IMR-90 (cell line): Measurements from ENCODE around the gene MMP25. TPM values are rescaled to one million over a fixed set of nuclear protein-coding genes. Genes with fewer than 3 reads are reported as not detected.

Source experiments
- ATAC-seq: fragments of 200-7000 bp; cut with Tn5 transposase; 2 replicates; pipeline ENCODE4 v1.9.1; 2020; ENCODE audit warnings: low read depth, mild to moderate bottlenecking, moderate library complexity
- BruUV-seq: library from RNA; stranded (reverse); fragments of 400-500 nt; replicated peaks from 2 replicates; lab custom pipeline; 2021; lab: Mats Ljungman, UMichigan
- CTCF ChIA-PET: fragments of 300-600 bp; formaldehyde crosslinking; extraction: SDS; loops from one replicate; lab custom pipeline; 2021; ENCODE audit warnings: antibody characterized with exemption; lab: Yijun Ruan, JAX
- POLR2A ChIA-PET: fragments of 300-600 bp; sonication (Branson Sonifier 250); formaldehyde crosslinking; loops from one replicate; lab custom pipeline; 2022; ENCODE audit warnings: antibody characterized with exemption; ENCODE audit not compliant: unreplicated experiment; lab: Charles Lee
- DNase-seq: peaks from one replicate; pipeline ENCODE4 v3.0.0; 2013
- H2AFZ ChIP-seq: replicated peaks from 2 replicates; pipeline ENCODE3; 2013; ENCODE audit warnings: low read length, mild to moderate bottlenecking; ENCODE audit not compliant: poor library complexity
- H2AK5ac ChIP-seq: 2 replicates; pipeline ENCODE4 v1.6.1; 2013; ENCODE audit warnings: low read depth, low read length, inconsistent platforms
- H2AK9ac ChIP-seq: replicated peaks from 2 replicates; pipeline ENCODE3; 2013; ENCODE audit warnings: mild to moderate bottlenecking, low read depth, low read length, moderate library complexity; ENCODE audit not compliant: poor library complexity
- H2BK120ac ChIP-seq: 2 replicates; pipeline ENCODE4 v1.6.1; 2013; ENCODE audit warnings: low read depth, low read length, inconsistent platforms
- H2BK15ac ChIP-seq: 3 replicates; pipeline ENCODE4 v1.6.1; 2013; ENCODE audit warnings: low read depth, low read length, inconsistent platforms
- H2BK20ac ChIP-seq: 2 replicates; pipeline ENCODE4 v1.6.1; 2013; ENCODE audit warnings: low read depth, mild to moderate bottlenecking, inconsistent platforms, low read length, moderate library complexity
- H2BK5ac ChIP-seq: 2 replicates; pipeline ENCODE4 v1.6.1; 2013; ENCODE audit warnings: mild to moderate bottlenecking, low read depth, low read length, inconsistent platforms; ENCODE audit not compliant: poor library complexity, severe bottlenecking
- H3K14ac ChIP-seq: replicated peaks from 2 replicates; pipeline ENCODE4 v1.6.1; 2013; ENCODE audit warnings: low read depth, low read length, inconsistent platforms
- H3K18ac ChIP-seq: 2 replicates; pipeline ENCODE4 v1.6.1; 2013; ENCODE audit warnings: low read depth, low read length, control low read depth
- H3K23ac ChIP-seq: 2 replicates; pipeline ENCODE4 v1.6.1; 2013; ENCODE audit warnings: low read depth, low read length, inconsistent platforms
- H3K27ac ChIP-seq: 2 replicates; pipeline ENCODE4 v1.5.1; 2013; ENCODE audit warnings: mild to moderate bottlenecking, control low read depth, low read length; ENCODE audit not compliant: insufficient read depth
- H3K27me3 ChIP-seq: 2 replicates; pipeline ENCODE4 v1.6.1; 2013; ENCODE audit warnings: low read length; ENCODE audit not compliant: control insufficient read depth, insufficient read depth
- H3K36me3 ChIP-seq: 2 replicates; pipeline ENCODE4 v1.6.1; 2013; ENCODE audit warnings: low read length, mixed read lengths; ENCODE audit not compliant: control insufficient read depth, insufficient read depth
- H3K4ac ChIP-seq: 2 replicates; pipeline ENCODE4 v1.6.1; 2013; ENCODE audit warnings: low read depth, low read length, inconsistent platforms
- H3K4me1 ChIP-seq: 2 replicates; pipeline ENCODE4 v1.6.1; 2013; ENCODE audit warnings: low read length, mixed read lengths; ENCODE audit not compliant: control insufficient read depth, insufficient read depth
- H3K4me2 ChIP-seq: 2 replicates; pipeline ENCODE4 v1.6.1; 2013; ENCODE audit warnings: low read depth, mild to moderate bottlenecking, control low read depth, low read length, moderate library complexity
- H3K4me3 ChIP-seq: 2 replicates; pipeline ENCODE4 v1.5.1; 2013; ENCODE audit warnings: low read depth, mild to moderate bottlenecking, control low read depth, low read length, moderate library complexity; ENCODE audit not compliant: insufficient read depth
- H3K56ac ChIP-seq: 2 replicates; pipeline ENCODE4 v1.6.1; 2013; ENCODE audit warnings: low read length, inconsistent platforms; ENCODE audit not compliant: insufficient read depth; ENCODE audit errors: extremely low read depth
- H3K79me1 ChIP-seq, 2 experiments: 2 replicates each; pipeline ENCODE4 v1.6.1; 2013; ENCODE audit warnings: low read length in 2 of 2, inconsistent platforms in 1 of 2, low read depth in 1 of 2
- H3K9ac ChIP-seq: 2 replicates; pipeline ENCODE4 v1.6.1; 2013; ENCODE audit warnings: low read depth, low read length, control low read depth
- H3K9me1 ChIP-seq: 2 replicates; pipeline ENCODE4 v1.6.1; 2013; ENCODE audit warnings: low read length, inconsistent platforms; ENCODE audit not compliant: insufficient read depth
- H3K9me3 ChIP-seq: 2 replicates; pipeline ENCODE4 v1.6.1; 2013; ENCODE audit warnings: low read length; ENCODE audit not compliant: control insufficient read depth, insufficient read depth
- H4K20me1 ChIP-seq: 2 replicates; pipeline ENCODE4 v1.6.1; 2013; ENCODE audit warnings: low read length, inconsistent platforms; ENCODE audit not compliant: insufficient read depth
- H4K5ac ChIP-seq: 2 replicates; pipeline ENCODE4 v1.6.1; 2013; ENCODE audit warnings: mild to moderate bottlenecking, low read depth, low read length, control low read depth
- H4K8ac ChIP-seq, 2 experiments: 2 replicates each; pipeline ENCODE4 v1.6.1; 2013; ENCODE audit warnings: low read depth in 2 of 2, low read length in 2 of 2, control low read depth in 1 of 2, inconsistent platforms in 1 of 2
- H4K91ac ChIP-seq: 2 replicates; pipeline ENCODE4 v1.6.1; 2013; ENCODE audit warnings: low read depth, low read length, inconsistent platforms; ENCODE audit not compliant: insufficient read depth
- WGBS, 2 experiments: methylation state at CpG; one replicate each; pipeline versions ENCODE4 v1.1.5 to v1.1.7; 2013; ENCODE audit warnings: missing lambda C conversion rate in 2 of 2; ENCODE audit not compliant: insufficient read length in 1 of 2; ENCODE audit errors: extremely low coverage in 2 of 2; 5-methylcytosine and 5-hydroxymethylcytosine counted together
- dilution Hi-C: fragments of 300-500 bp; cut with HindIII; formaldehyde crosslinking; loops from one replicate; pipeline ENCODE4 v1.14.3; 2018; ENCODE audit warnings: low sequenced_read_pairs; ENCODE audit not compliant: unreplicated experiment
- in situ Hi-C: fragments of 300-500 bp; cut with MboI; formaldehyde crosslinking; loops from 3 replicates; pipeline ENCODE4 v1.14.3; 2019; ENCODE audit warnings: low sequenced_read_pairs, inconsistent platforms, mixed read lengths
- intact Hi-C: fragments of 100-400 bp; cut with micrococcal nuclease; formaldehyde crosslinking; loops from 2 replicates; pipeline ENCODE4 v1.10.0; 2022
- polyA plus RNA-seq, 3 experiments: library from polyadenylated mRNA; depleted of rRNA; stranded (reverse); fragments of >200 nt; gene quantifications; 2 replicates each; pipeline ENCODE4 v1.2.3, GENCODE V29; 2012; ENCODE audit warnings: low replicate concordance in 1 of 3
- total RNA-seq: library from RNA; depleted of rRNA; stranded (reverse); fragments of >200 nt; gene quantifications from 2 replicates; pipeline ENCODE4 v1.2.3, GENCODE V29; 2012
- TF ChIP-seq, protein P1 (sequence below): fragments of 150-350 bp; IDR thresholded peaks from 2 replicates; pipeline ENCODE4 v1.6.1; 2016; ENCODE audit warnings: low read depth, mild to moderate bottlenecking, low read length, moderate library complexity, borderline replicate concordance

MMP25 gene
- total and polyA plus RNA-seq, 2 of the 4 experiments (the other 2 are of a cell fraction): 0.07 TPM; not detected in 1

DNA sequence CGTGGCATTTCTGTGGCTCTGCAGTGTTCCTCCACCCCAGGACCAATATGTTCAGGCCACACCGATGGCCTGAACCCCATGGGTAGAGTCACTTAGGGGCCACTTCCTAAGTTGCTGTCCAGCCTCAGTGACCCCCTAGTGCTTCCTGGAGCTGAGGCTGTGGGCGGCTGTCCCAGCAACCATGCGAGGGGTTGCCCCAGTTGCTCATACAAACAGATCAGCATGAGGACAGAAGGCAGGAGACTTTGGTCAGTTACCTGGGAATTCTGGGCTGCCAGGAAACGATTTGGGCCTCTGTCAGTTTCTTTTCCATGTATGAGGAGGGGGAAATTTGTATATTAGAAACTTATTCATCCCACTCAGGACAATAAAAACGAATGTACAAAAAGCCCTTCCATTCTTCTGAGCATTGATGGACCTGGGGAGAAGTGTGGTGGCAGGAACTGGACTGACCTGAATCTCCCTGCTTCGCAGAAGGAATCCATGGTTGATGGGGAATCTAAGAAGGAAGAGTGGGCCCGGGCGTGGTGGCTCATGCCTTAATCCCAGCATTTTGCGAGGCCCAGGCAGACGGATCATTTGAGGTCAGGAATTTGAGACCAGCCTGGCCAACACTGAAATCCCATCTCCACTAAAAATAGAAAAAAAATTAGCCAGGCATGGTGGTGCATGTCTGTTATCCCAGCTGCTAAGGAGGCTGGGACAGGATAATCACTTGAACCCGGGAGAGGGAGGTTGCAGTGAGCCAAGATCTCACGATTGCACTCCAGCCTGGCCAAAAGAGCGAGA is 14.2 kb downstream of the MMP25 start:
- dilution Hi-C loops: no loop called here

More for the DNA sequence above, 14.2 kb downstream of the MMP25 start:
- Histone ChIP-seq H4K8ac (peak overlapping the region; percentile 87 to 100; a peak in 2 of 4 replicates), H3K27me3 (no peaks in the 10 kb centered on the region; the same call in 1 of the 2 replicates), H3K4me2 (no peak overlapping the region), H3K36me3 (no peaks in the 10 kb centered on the region), H3K14ac (no peak overlapping the region), H3K18ac (no peak overlapping the region), H3K27ac (no peak overlapping the region), H3K9me3 (no peaks in the 10 kb centered on the region), H4K20me1 (no peaks in the 10 kb centered on the region; the same call in 1 of the 2 replicates), H3K56ac (no peak overlapping the region), H2BK15ac (no peak overlapping the region), H2AK9ac (no peak overlapping the region), H3K79me1 (peaks cover 0 to 24% of the 10 kb centered on the region in 2 experiments; a peak in 2 of 4 replicates), H4K91ac (0 out of 2 replicates have a peak overlapping the region, but pooled peaks have one; percentile 1), H3K23ac (no peak overlapping the region), H3K4me1 (peaks cover 14% of the 10 kb centered on the region), H2AK5ac (no peak overlapping the region), H4K5ac (no peak overlapping the region), H2BK5ac (no peak overlapping the region), H2BK20ac (no peak overlapping the region), H2AFZ (no peak overlapping the region), H3K9ac (no peak overlapping the region), H3K4ac (peak overlapping the region; percentile 93), H3K4me3 (no peak overlapping the region), H2BK120ac (no peak overlapping the region), H3K9me1 (peaks cover 15% of the 10 kb centered on the region)
- TF ChIP-seq, protein P1, sequence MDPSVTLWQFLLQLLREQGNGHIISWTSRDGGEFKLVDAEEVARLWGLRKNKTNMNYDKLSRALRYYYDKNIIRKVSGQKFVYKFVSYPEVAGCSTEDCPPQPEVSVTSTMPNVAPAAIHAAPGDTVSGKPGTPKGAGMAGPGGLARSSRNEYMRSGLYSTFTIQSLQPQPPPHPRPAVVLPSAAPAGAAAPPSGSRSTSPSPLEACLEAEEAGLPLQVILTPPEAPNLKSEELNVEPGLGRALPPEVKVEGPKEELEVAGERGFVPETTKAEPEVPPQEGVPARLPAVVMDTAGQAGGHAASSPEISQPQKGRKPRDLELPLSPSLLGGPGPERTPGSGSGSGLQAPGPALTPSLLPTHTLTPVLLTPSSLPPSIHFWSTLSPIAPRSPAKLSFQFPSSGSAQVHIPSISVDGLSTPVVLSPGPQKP: no peak
- ChIA-PET CTCF (no interaction called here), POLR2A (no interaction called here)
- intact Hi-C loops: no loop called here
- WGBS, 2 experiments: 100% methylated on average over 2 of the region's 14 CpGs; no CpG with 5 or more reads in 1 of the 2 experiments
- no TSS peak for BruUV-seq
- in situ Hi-C loops: loop anchor here (5.0 kb wide), 1 partner anchor 42 kb away; no protein-coding TSS in a partner anchor
- DNase-seq (no peak), ATAC-seq (no peak)
